K562 (cell line): ENCODE results near the gene NIPAL3. TPM values are rescaled to one million over a fixed set of nuclear protein-coding genes. Genes with fewer than 3 reads are reported as not detected.

Experiments used
- ARID1B ChIP-seq: fragments of 450-650 bp; IDR thresholded peaks from 2 replicates; pipeline ENCODE4 v1.6.1; 2016; ENCODE audit warnings: antibody characterized with exemption, mild to moderate bottlenecking, inconsistent platforms
- BRF1 ChIP-seq: IDR thresholded peaks from 3 replicates; pipeline ENCODE4 v1.6.1; 2011; ENCODE audit warnings: borderline replicate concordance, mild to moderate bottlenecking; ENCODE audit not compliant: insufficient read length; ENCODE audit errors: extremely low read depth
- CHD2 ChIP-seq: IDR thresholded peaks from 2 replicates; pipeline ENCODE4 v1.6.1; 2011; ENCODE audit warnings: low read depth, low read length
- CREBBP ChIP-seq: IDR thresholded peaks from one replicate; pipeline ENCODE4 v1.6.1; 2012; ENCODE audit warnings: low read depth, mild to moderate bottlenecking, control low read depth, inconsistent platforms, low read length
- CTBP1 ChIP-seq: fragments of 450-650 bp; IDR thresholded peaks from 2 replicates; pipeline ENCODE4 v1.6.1; 2016; ENCODE audit warnings: borderline replicate concordance
- ELK3 ChIP-seq: fragments of 450-650 bp; formaldehyde crosslinking; IDR thresholded peaks from 2 replicates; pipeline ENCODE4 v1.4.0; 2020; ENCODE audit warnings: mild to moderate bottlenecking
- FOXM1 ChIP-seq, 2 experiments: fragments of 450-650 bp in 1 of 2; sonication (generic) in 1 of 2; formaldehyde crosslinking in 1 of 2; IDR thresholded peaks; 2 replicates each; pipeline versions ENCODE4 v1.6.1 to v1.9.0; 2017 to 2022; ENCODE audit warnings: low read depth in 2 of 2, mild to moderate bottlenecking in 2 of 2, missing genetic modification reagents in 1 of 2, moderate library complexity in 1 of 2
- FUS ChIP-seq: fragments of 200-400 bp; formaldehyde crosslinking; optimal IDR thresholded peaks from 2 replicates; pipeline ENCODE3; 2017; ENCODE audit warnings: low read depth, low read length
- HDAC1 ChIP-seq, 2 experiments: fragments of 450-650 bp; IDR thresholded peaks; 2 replicates each; pipeline ENCODE4 v1.6.1; 2016 to 2017; ENCODE audit warnings: inconsistent platforms in 1 of 2, mild to moderate bottlenecking in 1 of 2, moderate library complexity in 1 of 2
- HMG20B ChIP-seq: fragments of 250-450 bp; sonication (Bioruptor Pico); IDR thresholded peaks from 2 replicates; pipeline ENCODE4 v1.5.0; 2021; ENCODE audit warnings: mild to moderate bottlenecking
- HNRNPK ChIP-seq: fragments of 200-400 bp; formaldehyde crosslinking; IDR thresholded peaks from one replicate; pipeline ENCODE4 v1.6.1; 2018; ENCODE audit warnings: mild to moderate bottlenecking, low read depth, low read length; ENCODE audit not compliant: poor library complexity, severe bottlenecking
- HNRNPUL1 ChIP-seq: fragments of 200-400 bp; formaldehyde crosslinking; IDR thresholded peaks from 2 replicates; pipeline ENCODE4 v1.6.1; 2017; ENCODE audit warnings: low read length
- ILK ChIP-seq: fragments of 450-650 bp; IDR thresholded peaks from 2 replicates; pipeline ENCODE4 v1.6.1; 2016; ENCODE audit warnings: missing genetic modification characterization, low read depth, mild to moderate bottlenecking, missing compliant biosample characterization, moderate library complexity, borderline replicate concordance
- KAT7 ChIP-seq: sonication (generic); formaldehyde crosslinking; IDR thresholded peaks from 2 replicates; pipeline ENCODE4 v1.8.0; 2022; ENCODE audit warnings: missing genetic modification reagents, mild to moderate bottlenecking, borderline replicate concordance
- KLF10 ChIP-seq: fragments of 250-450 bp; sonication (Bioruptor Pico); IDR thresholded peaks from 2 replicates; pipeline ENCODE4 v1.6.1; 2021; ENCODE audit warnings: matching md5 sums
- KLF16 ChIP-seq: IDR thresholded peaks from 2 replicates; pipeline ENCODE4 v1.6.1; 2016; ENCODE audit warnings: antibody characterized with exemption
- MAFG ChIP-seq: fragments of 450-650 bp; conservative IDR thresholded peaks from 2 replicates; pipeline ENCODE4 v1.6.1; 2016; ENCODE audit warnings: missing genetic modification characterization, missing compliant biosample characterization
- MCM3 ChIP-seq: fragments of 450-650 bp; IDR thresholded peaks from 2 replicates; pipeline ENCODE4 v1.6.1; 2016
- MIER1 ChIP-seq: fragments of 450-650 bp; IDR thresholded peaks from 2 replicates; pipeline ENCODE4 v1.6.1; 2016; ENCODE audit warnings: antibody characterized with exemption, mild to moderate bottlenecking, low read depth
- PKNOX1 ChIP-seq: fragments of 450-650 bp; IDR thresholded peaks from 2 replicates; pipeline ENCODE4 v1.6.1; 2016
- POU5F1 ChIP-seq: fragments of 150-350 bp; IDR thresholded peaks from 2 replicates; pipeline ENCODE4 v1.6.1; 2014; ENCODE audit warnings: borderline replicate concordance, low read length, low read depth, mild to moderate bottlenecking; ENCODE audit not compliant: partially characterized antibody
- RB1 ChIP-seq: fragments of 450-650 bp; IDR thresholded peaks from 2 replicates; pipeline ENCODE4 v1.6.1; 2017; ENCODE audit warnings: low read depth, mild to moderate bottlenecking
- RFX5 ChIP-seq: IDR thresholded peaks from 2 replicates; pipeline ENCODE4 v1.6.1; 2011; ENCODE audit warnings: low read depth, mild to moderate bottlenecking, improper control_type of control experiment, low read length
- TEAD1 ChIP-seq, 2 experiments: fragments of 450-650 bp in 1 of 2; sonication (generic) in 1 of 2; formaldehyde crosslinking; IDR thresholded peaks; 2 replicates each; pipeline versions ENCODE4 v1.4.0 to v1.8.0; 2020 to 2022; ENCODE audit warnings: mild to moderate bottlenecking in 2 of 2, missing genetic modification reagents in 1 of 2
- TOE1 ChIP-seq, 2 experiments: fragments of 450-650 bp in 1 of 2; sonication (generic) in 1 of 2; formaldehyde crosslinking in 1 of 2; IDR thresholded peaks; 2 replicates each; pipeline versions ENCODE4 v1.7.1 to v1.8.0; 2016 to 2022; ENCODE audit warnings: borderline replicate concordance in 2 of 2, mild to moderate bottlenecking in 2 of 2, antibody characterized with exemption in 1 of 2, inconsistent platforms in 1 of 2, low read depth in 1 of 2, missing genetic modification reagents in 1 of 2, moderate library complexity in 1 of 2
- ZKSCAN8 ChIP-seq: fragments of 200-800 bp; sonication (Bioruptor generic); IDR thresholded peaks from 2 replicates; pipeline ENCODE4 v1.6.1; 2016; ENCODE audit warnings: missing genetic modification characterization, missing compliant biosample characterization
- ZNF324 ChIP-seq: fragments of 250-450 bp; sonication (Bioruptor Pico); IDR thresholded peaks from 2 replicates; pipeline ENCODE4 v1.4.0; 2020; ENCODE audit warnings: mild to moderate bottlenecking
- ZNF717 ChIP-seq: fragments of 250-450 bp; sonication (Bioruptor Pico); IDR thresholded peaks from 2 replicates; pipeline ENCODE4 v1.5.0; 2021
- ZNF77 ChIP-seq: fragments of 250-450 bp; sonication (Bioruptor Pico); IDR thresholded peaks from 2 replicates; pipeline ENCODE4 v1.5.0; 2020
- ZNF79 ChIP-seq: fragments of 250-450 bp; sonication (Bioruptor Pico); IDR thresholded peaks from 2 replicates; pipeline ENCODE4 v1.4.0; 2020; ENCODE audit warnings: low read depth, mild to moderate bottlenecking, moderate library complexity
- polyA plus RNA-seq, 8 experiments: library from polyadenylated mRNA; depleted of rRNA in 4 of 8; stranded (reverse) in 5 of 8; unstranded in 3 of 8; fragments of >200 nt; fragmentation: Nextera tagmentation in 2 of 8; fragmentation: Illumina TruSeq in 1 of 8; extraction: Ambion mirVana in 2 of 8; extraction: Trizol in 1 of 8; gene quantifications; 2 replicates each; pipeline versions ENCODE4 v1.2.1 to v1.2.3, GENCODE V29; 2011 to 2014; ENCODE audit warnings: inconsistent platforms in 1 of 8, missing spikeins in 1 of 8
- total RNA-seq, 7 experiments: library from RNA; depleted of rRNA in 6 of 7; stranded (reverse); fragments of >200 nt in 6 of 7; fragmentation: Illumina TruSeq in 2 of 7; extraction: Trizol in 2 of 7; gene quantifications; 2 replicates each; pipeline versions ENCODE4 v1.2.1 to v1.2.3, GENCODE V29; 2011 to 2021; ENCODE audit warnings: low replicate concordance in 1 of 7

Gene NIPAL3
- total and polyA plus RNA-seq, 9 of the 15 experiments (the other 6 are each of a cell fraction or from before 2014, with no cell fraction given): 10.5 to 26.3 (median 16.0) TPM

GRCh38 chr1:24438423-24438901, 22.9 kb downstream of the NIPAL3 start (continued):
- no peak for TF ChIP-seq ZNF77 (CRISPR knock-in tag)
- TF ChIP-seq FUS: no peak
- TF ChIP-seq ELK3 (CRISPR knock-in tag): no peak
- TF ChIP-seq MIER1: no peak
- peak; percentile 64; the same call in 1 of the 2 replicates for TF ChIP-seq RB1
- TF ChIP-seq ZKSCAN8 (CRISPR knock-in tag): no peak
- peak; percentile 54; the same call in 1 of the 2 replicates for TF ChIP-seq CTBP1
- TF ChIP-seq HNRNPK: no peak
- no peak for TF ChIP-seq ILK (tag)
- peak; percentile 16 to 17; a peak in 1 of 4 replicates for TF ChIP-seq TEAD1 (CRISPR knock-in tag; IDR thresholded peaks at IDR 0.05)
- TF ChIP-seq ZNF79 (CRISPR knock-in tag): no peak
- TF ChIP-seq KAT7 (CRISPR knock-in tag): no peak
- TF ChIP-seq MAFG (tag): 0 out of 2 replicates have a peak, but pooled peaks have one; percentile 27
- TF ChIP-seq KLF10 (CRISPR knock-in tag): no peak
- no peak for TF ChIP-seq RFX5
- no peak for TF ChIP-seq ZNF324 (CRISPR knock-in tag)
- TF ChIP-seq HNRNPUL1: no peak
- peak; percentile 20; the same call in 1 of the 2 replicates for TF ChIP-seq FOXM1 (IDR thresholded peaks at IDR 0.05; ENCODE audit: low read depth)
- no peak for TF ChIP-seq FOXM1 (CRISPR knock-in tag; IDR thresholded peaks at IDR 0.05; ENCODE audit: low read depth)
- no peak for TF ChIP-seq ZNF717 (CRISPR knock-in tag)
- no peak for TF ChIP-seq BRF1
- no peak for TF ChIP-seq MCM3
- peak in 1 of 2 experiments; percentile 59; a peak in 2 of 4 replicates for TF ChIP-seq HDAC1 (IDR thresholded peaks at IDR 0.05)
- peak; percentile 59; the same call in 1 of the 2 replicates for TF ChIP-seq PKNOX1
- TF ChIP-seq POU5F1: no peak
- TF ChIP-seq KLF16: 0 out of 2 replicates have a peak, but pooled peaks have one; percentile 55
- TF ChIP-seq HMG20B (CRISPR knock-in tag): no peak
- peak; percentile 92 for TF ChIP-seq ARID1B
- no peak for TF ChIP-seq CHD2
- TF ChIP-seq TOE1 (IDR thresholded peaks at IDR 0.05; ENCODE audit: borderline replicate concordance): no peak
- no peak for TF ChIP-seq TOE1 (CRISPR knock-in tag; IDR thresholded peaks at IDR 0.05; ENCODE audit: borderline replicate concordance, low read depth)
- no peak for TF ChIP-seq CREBBP
